Measurements from ENCODE around the gene CRYAB.
A peak's percentile ranks its signal among the peaks of the same experiment; 100 is the strongest.
"Not testable (repeated sequence)": the region's sequence is repeated elsewhere in the genome, so short reads cannot be mapped to it uniquely, and the experiment has no call there.

The CRYAB gene

DNA sequence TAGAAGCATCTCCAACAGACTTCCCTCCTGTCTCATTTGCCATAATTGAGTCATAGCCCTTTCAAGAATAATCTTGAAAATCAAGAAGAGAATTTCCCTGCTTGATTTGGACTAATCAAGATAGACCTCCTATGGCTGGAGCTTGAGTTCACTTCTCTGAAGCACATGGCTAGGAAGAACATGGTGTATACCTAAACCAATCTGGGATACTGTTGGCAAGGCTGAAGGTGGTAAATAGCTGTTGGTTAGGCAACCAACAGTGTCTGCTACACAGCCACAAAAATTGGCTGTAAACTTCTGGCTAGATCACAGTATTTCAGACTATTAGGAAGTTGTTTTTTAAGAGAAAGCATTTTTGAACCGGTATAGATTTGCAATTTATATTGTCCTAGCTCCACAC lies 4.9 kb downstream of the CRYAB start:
- no peak for DNase-seq (ENCODE audit: low read depth)

DNA sequence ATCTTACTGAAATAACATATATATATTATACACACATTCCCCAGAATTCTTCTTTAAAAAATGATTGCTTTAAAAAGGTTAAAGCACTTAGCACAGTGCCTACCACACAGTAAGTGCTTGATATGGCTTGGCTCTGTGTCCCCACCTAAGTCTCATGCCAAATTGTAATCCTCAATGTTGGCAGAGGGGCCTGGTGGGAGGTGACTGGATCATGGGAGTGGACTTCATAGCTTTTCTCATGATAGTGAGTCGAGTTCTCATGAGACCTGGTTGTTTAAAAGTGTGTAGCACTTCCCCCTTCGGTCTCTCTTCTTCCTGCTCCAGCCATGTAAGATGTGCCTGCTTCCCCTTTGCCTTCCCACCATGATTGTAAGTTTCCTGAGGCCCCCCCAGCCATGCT lies 6.2 kb downstream of the CRYAB start:
- no peak for DNase-seq (ENCODE audit: low read depth)

- DNase-seq (ENCODE audit: low read depth): no peak
These were observed 24.7 kb downstream of the CRYAB start for GRCh38 chr11:111886844-111887243.

GRCh38 chr11:111886032-111886431 lies 25.5 kb downstream of the CRYAB start:
- DNase-seq (ENCODE audit: low read depth): no peak

- DNase-seq (ENCODE audit: low read depth): not testable (repeated sequence)
These were observed 26.5 kb downstream of the CRYAB start for GRCh38 chr11:111885053-111885452.

- DNase-seq (ENCODE audit: low read depth): no peak
These were observed 29.4 kb downstream of the CRYAB start for GRCh38 chr11:111882202-111882601.

DNA sequence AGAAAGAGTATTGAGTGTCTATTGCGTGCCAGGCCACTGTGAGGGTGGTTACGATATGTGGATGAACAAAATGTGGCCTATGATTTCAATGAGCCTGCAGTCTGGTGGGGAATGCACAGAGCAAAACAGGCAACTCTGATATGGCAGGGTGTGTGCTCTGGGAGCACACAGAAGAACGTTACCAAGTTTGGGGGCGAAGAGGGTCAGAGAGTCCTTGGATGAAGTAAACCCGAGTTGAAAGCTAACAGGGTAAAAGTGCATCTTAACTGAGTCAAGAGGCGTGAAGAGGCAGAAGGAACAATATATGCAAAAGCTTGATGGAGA lies 32.0 kb downstream of the CRYAB start:
- DNase-seq (ENCODE audit: low read depth): no peak

GRCh38 chr11:111878849-111879636 lies 32.5 kb downstream of the CRYAB start, which contains the start of the genes CFAP68 and FDXACB1:
Gene CFAP68, plus strand, starts transcription at chr11:111879541. Its CDS starts 20 bp downstream, at chr11:111879561.
Gene FDXACB1, minus strand, starts transcription at chr11:111879165. Its CDS starts 33 bp downstream, at chr11:111879132.
- DNase-seq (ENCODE audit: low read depth): peak; percentile 98

DNA sequence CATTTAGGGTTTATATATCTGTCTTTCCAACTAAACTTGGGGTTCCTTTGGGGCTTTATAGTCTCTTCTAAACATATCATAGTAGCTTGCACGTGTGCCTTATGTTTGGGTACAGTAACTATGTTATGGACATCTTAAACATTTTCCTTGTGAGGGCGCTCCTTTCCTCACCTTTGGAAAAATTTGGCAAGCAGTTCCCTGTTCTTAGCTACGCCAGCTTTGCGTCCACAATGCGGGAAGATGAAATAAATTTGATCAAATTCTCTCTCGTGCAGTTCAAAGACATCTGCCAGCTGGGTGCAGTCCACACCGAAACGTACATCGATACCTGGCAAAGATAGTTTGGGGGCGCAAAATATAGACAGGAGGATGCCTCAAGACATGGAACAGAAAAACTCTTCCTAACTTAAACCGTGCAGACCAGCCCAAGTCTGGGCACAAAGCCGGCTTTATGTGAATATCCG lies 33.2 kb downstream of the CRYAB start:
- no peak for DNase-seq (ENCODE audit: low read depth)

- no peak for DNase-seq (ENCODE audit: low read depth)
These were observed 39.8 kb downstream of the CRYAB start for GRCh38 chr11:111871693-111872161.

DNA sequence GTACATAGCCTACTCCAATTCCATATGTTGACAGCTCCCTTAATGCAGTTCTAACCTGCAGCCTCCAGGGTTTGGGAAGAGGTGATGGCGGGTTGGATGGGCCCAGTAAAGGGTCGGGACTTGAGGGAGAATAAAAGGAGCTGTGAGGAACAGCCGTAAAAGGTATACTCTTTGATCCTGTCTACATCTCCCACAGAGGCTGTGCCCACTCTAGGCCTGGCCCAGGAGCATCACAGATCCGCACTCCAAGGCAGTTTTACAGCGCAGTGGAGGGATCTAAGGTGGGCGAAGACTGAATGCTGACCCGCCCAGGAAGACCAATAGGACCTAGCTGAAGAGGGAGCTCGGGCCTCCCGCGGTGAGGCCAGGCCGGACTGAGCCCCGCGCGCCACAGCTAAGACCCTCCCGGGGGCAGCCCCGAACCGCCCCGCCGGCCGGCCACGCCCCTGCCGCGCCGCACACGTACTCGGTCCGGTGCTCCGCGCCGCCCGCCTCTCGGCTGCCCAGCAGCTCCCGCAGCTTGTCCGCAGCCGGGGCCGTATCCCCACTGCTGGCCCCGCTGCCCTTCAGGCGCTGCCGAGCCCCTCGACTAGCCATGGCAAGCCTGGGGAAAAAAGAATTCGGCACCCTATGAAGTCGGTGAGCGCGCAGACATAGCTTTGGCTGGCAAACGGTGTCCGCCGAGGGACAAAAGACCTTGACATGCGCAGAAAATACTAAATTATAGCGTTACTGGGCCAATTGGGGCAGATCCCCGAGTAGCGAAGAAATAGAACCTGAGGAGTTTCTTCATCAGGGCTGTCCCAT lies 40.5 kb downstream of the CRYAB start, which contains the start of gene ALG9:
Gene ALG9 (minus strand): TSS at position 696 of the 807 bp plus-strand sequence. CDS start 99 bp downstream, at position 597.
- peak; percentile 76 for DNase-seq (ENCODE audit: low read depth)

DNA sequence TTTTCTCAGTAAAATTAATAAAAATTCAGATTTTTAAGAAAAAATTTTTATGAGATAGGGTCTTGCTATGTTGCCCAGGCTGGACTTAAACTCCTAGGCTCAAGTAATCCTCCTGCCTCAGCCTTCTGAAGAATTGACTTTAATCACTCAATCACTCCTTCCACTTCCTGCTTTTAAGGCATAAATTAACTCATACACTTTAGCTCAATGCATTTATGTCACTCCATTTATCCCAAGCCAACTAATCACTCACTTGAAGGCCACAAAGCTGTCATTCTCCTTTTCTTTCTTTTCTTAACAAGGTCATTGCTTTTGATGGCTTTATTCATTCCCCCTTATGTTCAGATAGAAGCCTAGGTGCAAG lies 41.1 kb downstream of the CRYAB start:
- no peak for DNase-seq (ENCODE audit: low read depth)

DNA sequence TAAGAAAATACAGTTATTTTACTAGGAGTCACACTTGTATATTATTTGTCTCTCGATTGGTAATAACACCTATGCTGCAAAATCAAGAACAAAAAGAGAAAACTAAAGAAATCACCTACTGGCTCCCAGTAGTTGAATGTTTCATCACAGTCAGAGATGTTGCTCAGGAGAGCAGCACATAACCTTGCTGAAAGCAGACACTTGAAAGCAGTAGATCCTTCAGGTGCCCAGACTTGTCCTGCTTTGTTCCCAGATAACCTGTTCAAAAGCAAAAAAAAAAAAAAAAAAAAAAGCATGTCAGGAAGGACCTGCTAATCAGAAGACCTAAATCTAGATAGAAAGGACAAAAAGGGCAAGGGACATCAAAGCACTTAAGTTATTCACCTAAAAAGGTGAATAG lies 41.5 kb downstream of the CRYAB start:
- DNase-seq (ENCODE audit: low read depth): no peak

GRCh38 chr11:111860257-111860656 lies 51.3 kb downstream of the CRYAB start:
- DNase-seq (ENCODE audit: low read depth): no peak
